Suprapubic skin (tissue), 4 donors: ENCODE results near the gene CNNM2. TPM values are rescaled to one million over a fixed set of nuclear protein-coding genes. Genes with fewer than 3 reads are reported as not detected.
"Not testable (repeated sequence)": the region's sequence is repeated elsewhere in the genome, so short reads cannot be mapped to it uniquely, and the experiment has no call there.

Experiments used
- DNase-seq, 2 donors: peaks; one replicate each; pipeline ENCODE4 v3.0.0-alpha.2; 2019; ENCODE audit warnings: low spot score in 2 of 2
- H3K27ac ChIP-seq: fragments of 200-600 bp; sonication (generic); one replicate; pipeline ENCODE4 v1.5.1; 2019
- H3K27me3 ChIP-seq: fragments of 200-600 bp; sonication (generic); one replicate; pipeline ENCODE4 v1.5.1; 2019
- H3K36me3 ChIP-seq: fragments of 200-600 bp; sonication (generic); one replicate; pipeline ENCODE4 v1.5.1; 2019
- H3K4me1 ChIP-seq: fragments of 200-600 bp; sonication (generic); one replicate; pipeline ENCODE4 v1.5.1; 2019
- H3K4me3 ChIP-seq: fragments of 200-600 bp; sonication (generic); one replicate; pipeline ENCODE4 v1.5.1; 2019; ENCODE audit warnings: mild to moderate bottlenecking
- H3K9me3 ChIP-seq: fragments of 200-600 bp; sonication (generic); one replicate; pipeline ENCODE4 v1.5.1; 2019
- EP300 ChIP-seq: sonication (generic); formaldehyde crosslinking; IDR thresholded peaks from one replicate; pipeline ENCODE4 v1.6.1; 2017; ENCODE audit warnings: antibody characterized with exemption
- POLR2A ChIP-seq, 2 donors: fragments of 450-650 bp; IDR thresholded peaks; one replicate each; pipeline ENCODE4 v1.6.1; 2017; ENCODE audit warnings: antibody characterized with exemption in 2 of 2, mild to moderate bottlenecking in 2 of 2, moderate library complexity in 2 of 2
- POLR2AphosphoS5 ChIP-seq, 3 donors: sonication (generic); formaldehyde crosslinking; IDR thresholded peaks; one replicate each; pipeline ENCODE4 v1.6.1; 2017; ENCODE audit warnings: antibody characterized with exemption in 3 of 3
- WGBS: methylation state at CpG from one replicate; pipeline ENCODE4 v1.1.5; 2018; 5-methylcytosine and 5-hydroxymethylcytosine counted together
- total RNA-seq, 4 donors: library from RNA; depleted of rRNA; stranded (reverse); fragments of >200 nt; gene quantifications; one replicate each; pipeline ENCODE4 v1.1.0, GENCODE V29; 2016
- TF ChIP-seq, protein P1 (sequence below), 2 donors: fragments of 200-600 bp in 1 of 2; fragments of 450-650 bp in 1 of 2; sonication (generic) in 1 of 2; IDR thresholded peaks; one replicate each; pipeline ENCODE4 v1.5.1; 2016 to 2019; ENCODE audit warnings: antibody characterized with exemption in 2 of 2, mild to moderate bottlenecking in 1 of 2, moderate library complexity in 1 of 2

The CNNM2 gene
- total RNA-seq, 4 donors from 2014 or later = 8.7 to 16.9 (median 12.9) TPM

GRCh38 chr10:103058034-103058433 lies 139.9 kb downstream of the CNNM2 start:
- Histone ChIP-seq H3K4me3 (no peak overlapping the region), H3K27ac (no peak overlapping the region)
- 88% methylated on average over 3 of the region's 3 CpGs for WGBS

DNA sequence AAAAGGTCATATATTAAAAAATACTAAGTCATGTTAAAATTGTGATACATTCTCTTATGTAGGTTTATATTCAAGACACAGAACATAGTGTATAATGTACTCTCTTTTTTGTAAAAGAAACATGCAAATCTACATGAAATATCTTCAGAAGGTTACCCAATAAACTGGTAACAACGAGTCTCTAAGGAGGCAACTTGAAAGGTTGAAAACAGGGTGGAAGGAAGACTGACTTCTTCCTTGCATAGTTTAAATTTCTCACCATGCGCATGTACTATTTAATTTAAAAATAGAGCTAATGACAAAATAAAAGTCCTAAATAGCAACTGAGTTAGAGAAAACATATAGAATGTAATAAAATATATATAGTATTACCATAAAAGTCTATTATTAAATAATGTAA lies 142.5 kb downstream of the CNNM2 start:
- peaks cover 6% of the 10 kb centered on the region for H3K36me3 ChIP-seq
- H3K9me3 ChIP-seq = no peaks in the 10 kb centered on the region
- H3K4me1 ChIP-seq = no peaks in the 10 kb centered on the region
- no peak overlapping the region for H3K27ac ChIP-seq
- DNase-seq = no peak
- no peak overlapping the region for H3K4me3 ChIP-seq
- 84% methylated on average over 2 of the region's 2 CpGs for WGBS
- TF ChIP-seq EP300 (no peak), POLR2AphosphoS5 (IDR thresholded peaks at IDR 0.05) (no peak), POLR2A (IDR thresholded peaks at IDR 0.05) (no peak)
- TF ChIP-seq, protein P1, sequence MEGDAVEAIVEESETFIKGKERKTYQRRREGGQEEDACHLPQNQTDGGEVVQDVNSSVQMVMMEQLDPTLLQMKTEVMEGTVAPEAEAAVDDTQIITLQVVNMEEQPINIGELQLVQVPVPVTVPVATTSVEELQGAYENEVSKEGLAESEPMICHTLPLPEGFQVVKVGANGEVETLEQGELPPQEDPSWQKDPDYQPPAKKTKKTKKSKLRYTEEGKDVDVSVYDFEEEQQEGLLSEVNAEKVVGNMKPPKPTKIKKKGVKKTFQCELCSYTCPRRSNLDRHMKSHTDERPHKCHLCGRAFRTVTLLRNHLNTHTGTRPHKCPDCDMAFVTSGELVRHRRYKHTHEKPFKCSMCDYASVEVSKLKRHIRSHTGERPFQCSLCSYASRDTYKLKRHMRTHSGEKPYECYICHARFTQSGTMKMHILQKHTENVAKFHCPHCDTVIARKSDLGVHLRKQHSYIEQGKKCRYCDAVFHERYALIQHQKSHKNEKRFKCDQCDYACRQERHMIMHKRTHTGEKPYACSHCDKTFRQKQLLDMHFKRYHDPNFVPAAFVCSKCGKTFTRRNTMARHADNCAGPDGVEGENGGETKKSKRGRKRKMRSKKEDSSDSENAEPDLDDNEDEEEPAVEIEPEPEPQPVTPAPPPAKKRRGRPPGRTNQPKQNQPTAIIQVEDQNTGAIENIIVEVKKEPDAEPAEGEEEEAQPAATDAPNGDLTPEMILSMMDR (IDR thresholded peaks at IDR 0.05) = no peak
- H3K27me3 ChIP-seq = no peaks in the 10 kb centered on the region

More at GRCh38 chr10:103058034-103058433, 139.9 kb downstream of the CNNM2 start:
- DNase-seq = no peak
- TF ChIP-seq, protein P1 (IDR thresholded peaks at IDR 0.05) = no peak
- TF ChIP-seq EP300 = no peak
- H3K4me1 ChIP-seq = no peaks in the 10 kb centered on the region
- H3K9me3 ChIP-seq = no peaks in the 10 kb centered on the region
- H3K27me3 ChIP-seq = no peaks in the 10 kb centered on the region
- H3K36me3 ChIP-seq = peaks cover 6% of the 10 kb centered on the region

DNA sequence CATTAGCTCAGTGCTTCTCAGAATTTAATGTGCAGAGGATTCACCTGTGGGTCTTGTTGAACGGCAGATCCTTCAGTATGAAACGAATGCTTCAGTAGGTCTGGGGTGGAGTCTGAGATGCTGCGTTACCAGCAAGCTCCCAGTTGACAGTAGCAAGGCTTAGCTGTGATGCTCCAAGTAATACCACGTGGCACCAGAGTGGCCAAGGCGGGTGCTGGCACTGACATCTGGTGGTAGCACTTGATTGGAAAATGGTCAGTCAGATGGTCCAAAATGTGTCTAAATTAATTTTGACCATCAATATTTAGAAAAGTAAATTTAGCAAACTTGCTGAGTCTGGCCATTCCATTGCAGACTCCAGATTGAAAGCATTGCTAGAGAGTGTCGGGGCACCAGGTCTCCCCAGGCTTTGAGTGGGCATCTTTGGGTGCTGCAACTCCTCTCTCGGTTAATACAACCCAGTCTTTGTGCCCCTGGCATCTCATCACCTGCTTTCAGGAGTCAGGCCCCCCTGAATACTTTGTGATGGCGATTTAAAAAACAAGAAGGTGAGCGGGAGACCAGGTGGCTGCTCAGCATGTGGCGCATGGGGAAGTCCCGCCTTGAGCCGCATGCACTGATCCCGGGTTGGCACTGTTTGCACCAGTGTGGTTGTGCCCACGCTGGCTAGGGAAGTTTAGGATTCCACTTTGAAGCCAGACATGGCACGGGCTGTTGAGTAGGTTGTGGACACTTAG lies 144.9 kb downstream of the CNNM2 start:
- Histone ChIP-seq H3K27ac (no peak overlapping the region), H3K4me3 (no peak overlapping the region), H3K4me1 (no peaks in the 10 kb centered on the region), H3K27me3 (no peaks in the 10 kb centered on the region), H3K9me3 (no peaks in the 10 kb centered on the region), H3K36me3 (no peaks in the 10 kb centered on the region)
- no peak for DNase-seq
- TF ChIP-seq POLR2A (IDR thresholded peaks at IDR 0.05) = no peak
- no peak for TF ChIP-seq POLR2AphosphoS5 (IDR thresholded peaks at IDR 0.05)
- TF ChIP-seq, protein P1 (IDR thresholded peaks at IDR 0.05) = no peak
- TF ChIP-seq EP300 = no peak
- WGBS = 85% methylated on average over 15 of the region's 15 CpGs

DNA sequence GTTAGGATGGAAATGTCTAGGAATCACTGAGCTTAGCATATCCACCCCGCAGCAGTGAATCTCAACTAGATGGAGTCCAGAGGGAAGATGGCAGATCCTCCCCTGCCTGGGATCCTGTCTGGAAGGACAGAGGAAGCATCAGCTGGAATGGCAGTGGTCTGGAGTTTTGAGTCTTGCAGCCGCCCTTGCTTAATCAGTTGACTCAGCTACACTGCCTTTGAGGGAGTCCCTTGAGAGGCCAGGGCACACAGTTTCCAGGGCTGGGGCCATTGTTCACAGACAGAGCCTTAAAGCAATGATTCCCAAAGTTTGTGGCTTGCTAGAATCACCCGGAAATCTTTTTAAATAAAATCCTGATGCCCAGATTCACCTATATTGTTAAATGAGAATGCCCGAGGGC lies 146.9 kb downstream of the CNNM2 start:
- no peaks in the 10 kb centered on the region for H3K36me3 ChIP-seq
- no peak for TF ChIP-seq EP300
- no peak for TF ChIP-seq POLR2AphosphoS5 (IDR thresholded peaks at IDR 0.05)
- TF ChIP-seq, protein P1 (IDR thresholded peaks at IDR 0.05) = no peak
- TF ChIP-seq POLR2A (IDR thresholded peaks at IDR 0.05) = no peak
- no peaks in the 10 kb centered on the region for H3K27me3 ChIP-seq
- peaks cover 6% of the 10 kb centered on the region for H3K4me1 ChIP-seq
- no peak for DNase-seq
- no peaks in the 10 kb centered on the region for H3K9me3 ChIP-seq
- 89% methylated on average over 4 of the region's 4 CpGs for WGBS
- no peak overlapping the region for H3K4me3 ChIP-seq
- H3K27ac ChIP-seq = no peak overlapping the region

DNA sequence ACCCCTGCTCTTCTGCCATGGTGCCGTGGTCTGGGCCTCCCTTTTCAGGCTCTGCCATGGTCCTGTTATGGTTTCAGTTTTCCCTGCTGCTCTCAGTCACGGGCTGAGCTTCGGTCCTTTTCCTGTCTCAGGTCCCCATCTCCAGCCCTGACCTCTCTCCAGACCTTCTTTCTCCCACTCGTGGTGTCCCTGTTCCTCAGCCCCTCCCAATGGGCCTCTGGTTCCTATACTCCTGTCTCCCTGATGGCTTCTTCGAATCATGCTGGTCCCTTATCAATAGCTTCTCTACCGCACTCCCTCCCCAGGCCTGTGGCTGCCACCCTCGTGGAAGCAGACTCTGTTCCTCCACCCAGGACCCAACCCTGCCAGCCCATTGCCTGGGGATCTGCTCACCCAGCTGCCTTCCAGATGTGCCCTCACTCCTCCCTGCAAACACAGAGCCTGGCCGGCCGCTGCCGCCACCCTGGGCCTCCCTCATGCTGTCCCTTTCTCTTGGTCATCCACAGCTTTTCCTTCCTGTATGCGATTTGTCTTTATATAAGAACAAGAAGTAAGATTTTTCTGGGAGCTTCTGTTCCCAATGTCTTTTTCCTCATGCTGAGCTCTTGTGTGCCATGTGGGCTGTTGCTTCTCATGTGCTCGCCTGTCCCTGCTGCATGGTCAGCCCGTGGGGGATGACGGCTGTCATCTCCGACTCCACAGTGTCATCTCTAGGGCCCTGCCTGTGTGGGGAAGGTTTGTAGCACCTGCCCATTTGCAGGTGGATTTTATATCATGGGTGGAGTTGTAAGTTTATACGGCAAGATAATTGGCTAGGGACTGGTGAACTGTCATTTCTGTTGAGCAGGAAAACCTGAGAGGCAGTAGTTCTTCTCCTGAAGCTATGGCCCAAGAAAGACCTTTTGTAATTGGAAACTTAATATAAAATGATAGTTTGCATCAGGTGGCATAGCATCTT lies 148.3 kb downstream of the CNNM2 start:
- H3K36me3 ChIP-seq = no peaks in the 10 kb centered on the region
- H3K27me3 ChIP-seq = no peaks in the 10 kb centered on the region
- peaks cover 6% of the 10 kb centered on the region for H3K4me1 ChIP-seq
- H3K27ac ChIP-seq = no peak overlapping the region
- H3K9me3 ChIP-seq = no peaks in the 10 kb centered on the region
- TF ChIP-seq POLR2AphosphoS5 (IDR thresholded peaks at IDR 0.05) (no peak), EP300 (no peak), POLR2A (IDR thresholded peaks at IDR 0.05) (no peak)
- TF ChIP-seq, protein P1 (IDR thresholded peaks at IDR 0.05) = no peak
- WGBS = 83% methylated on average over 16 of the region's 16 CpGs
- no peak overlapping the region for H3K4me3 ChIP-seq
- no peak for DNase-seq

- not testable (repeated sequence) for DNase-seq, H3K4me3 ChIP-seq, H3K27ac ChIP-seq, H3K27me3 ChIP-seq, H3K9me3 ChIP-seq, H3K4me1 ChIP-seq, H3K36me3 ChIP-seq
- WGBS = 89% methylated on average over 4 of the region's 4 CpGs
These were observed 149.0 kb downstream of the CNNM2 start for GRCh38 chr10:103067099-103067477.
